HEK293 (cell line): ENCODE results near the gene ZNF552.

Experiments used
- CTCF ChIA-PET: fragments of 350-600 bp; formaldehyde crosslinking; extraction: SDS; loops from one replicate; lab custom pipeline; 2021; ENCODE audit warnings: antibody characterized with exemption; lab: Yijun Ruan, JAX
- POLR2A ChIA-PET: fragments of 300-600 bp; formaldehyde crosslinking; extraction: SDS; loops from one replicate; lab custom pipeline; 2020; ENCODE audit warnings: antibody characterized with exemption, inconsistent platforms; lab: Yijun Ruan, JAX
- H3K27ac ChIP-seq: fragments of 200-500 bp; sonication (Bioruptor generic); 2 replicates; pipeline ENCODE4 v1.5.1; 2014; ENCODE audit warnings: low read depth, low read length, control low read depth, inconsistent platforms; ENCODE audit errors: extremely low read depth
- H3K36me3 ChIP-seq, 2 experiments: fragments of 200-500 bp in 1 of 2; sonication (Bioruptor generic) in 1 of 2; 1 replicate in 1 of 2; 2 replicates in 1 of 2; pipeline ENCODE4 v1.5.1; 2014 to 2017; ENCODE audit warnings: inconsistent platforms in 2 of 2, low read length in 2 of 2; ENCODE audit not compliant: control insufficient read depth in 2 of 2, insufficient read depth in 1 of 2
- H3K4me1 ChIP-seq: fragments of 200-500 bp; sonication (Bioruptor generic); 2 replicates; pipeline ENCODE4 v1.5.1; 2014; ENCODE audit warnings: mild to moderate bottlenecking, low read length, inconsistent platforms; ENCODE audit not compliant: control insufficient read depth, insufficient read depth
- H3K4me3 ChIP-seq: 2 replicates; pipeline ENCODE4 v1.5.1; 2011; ENCODE audit warnings: low read depth, mild to moderate bottlenecking, control low read depth, low read length, moderate library complexity
- H3K9me3 ChIP-seq: fragments of 200-500 bp; sonication (Bioruptor generic); 2 replicates; pipeline ENCODE4 v1.5.1; 2014; ENCODE audit warnings: low read depth, low read length, inconsistent platforms; ENCODE audit not compliant: control insufficient read depth, insufficient read depth
- HIC1 ChIP-seq: fragments of 450-650 bp; formaldehyde crosslinking; IDR thresholded peaks from 2 replicates; pipeline ENCODE4 v1.5.1; 2016; ENCODE audit warnings: missing biosample characterization, missing genetic modification characterization
- MZF1 ChIP-seq: fragments of 450-650 bp; formaldehyde crosslinking; IDR thresholded peaks from 2 replicates; pipeline ENCODE4 v1.5.1; 2017; ENCODE audit warnings: missing biosample characterization, missing genetic modification characterization, borderline replicate concordance
- SP2 ChIP-seq: fragments of 450-650 bp; formaldehyde crosslinking; IDR thresholded peaks from 2 replicates; pipeline ENCODE4 v1.5.1; 2016; ENCODE audit warnings: missing biosample characterization, missing genetic modification characterization
- ZBTB20 ChIP-seq: fragments of 450-650 bp; formaldehyde crosslinking; IDR thresholded peaks from 2 replicates; pipeline ENCODE4 v1.5.1; 2016; ENCODE audit warnings: missing biosample characterization, missing genetic modification characterization
- ZFP69B ChIP-seq: fragments of 450-650 bp; formaldehyde crosslinking; IDR thresholded peaks from 2 replicates; pipeline ENCODE4 v1.5.1; 2016; ENCODE audit warnings: missing biosample characterization, missing genetic modification characterization
- ZNF10 ChIP-seq: fragments of 450-650 bp; formaldehyde crosslinking; IDR thresholded peaks from 2 replicates; pipeline ENCODE4 v1.5.1; 2017; ENCODE audit warnings: missing biosample characterization, missing genetic modification characterization
- ZNF114 ChIP-seq: fragments of 450-650 bp; formaldehyde crosslinking; IDR thresholded peaks from 2 replicates; pipeline ENCODE4 v1.5.0; 2017; ENCODE audit warnings: missing biosample characterization, missing genetic modification characterization
- ZNF133 ChIP-seq: fragments of 450-650 bp; formaldehyde crosslinking; IDR thresholded peaks from 2 replicates; pipeline ENCODE4 v1.5.1; 2016; ENCODE audit warnings: missing biosample characterization, missing genetic modification characterization
- ZNF18 ChIP-seq: fragments of 450-650 bp; formaldehyde crosslinking; IDR thresholded peaks from 2 replicates; pipeline ENCODE4 v1.5.1; 2016; ENCODE audit warnings: missing biosample characterization, missing genetic modification characterization
- ZNF23 ChIP-seq: fragments of 450-650 bp; formaldehyde crosslinking; IDR thresholded peaks from 2 replicates; pipeline ENCODE4 v1.5.1; 2016; ENCODE audit warnings: missing biosample characterization, missing genetic modification characterization, borderline replicate concordance
- ZNF274 ChIP-seq, 2 experiments: fragments of 200-500 bp in 1 of 2; fragments of 450-650 bp in 1 of 2; sonication (Bioruptor generic) in 1 of 2; formaldehyde crosslinking in 1 of 2; IDR thresholded peaks; 2 replicates each; pipeline versions ENCODE4 v1.5.1 to v1.6.1; 2014 to 2016; ENCODE audit warnings: borderline replicate concordance in 1 of 2, inconsistent platforms in 1 of 2, low read length in 1 of 2, missing biosample characterization in 1 of 2, missing genetic modification characterization in 1 of 2
- ZNF394 ChIP-seq: fragments of 450-650 bp; formaldehyde crosslinking; IDR thresholded peaks from 2 replicates; pipeline ENCODE4 v1.5.1; 2016; ENCODE audit warnings: missing biosample characterization, missing genetic modification characterization, mild to moderate bottlenecking, moderate library complexity, borderline replicate concordance
- ZNF398 ChIP-seq: fragments of 450-650 bp; formaldehyde crosslinking; IDR thresholded peaks from 2 replicates; pipeline ENCODE4 v1.5.1; 2017; ENCODE audit warnings: missing biosample characterization, missing genetic modification characterization
- ZNF449 ChIP-seq: fragments of 450-650 bp; formaldehyde crosslinking; IDR thresholded peaks from 2 replicates; pipeline ENCODE4 v1.5.1; 2017; ENCODE audit warnings: missing biosample characterization, mild to moderate bottlenecking, missing genetic modification characterization, moderate library complexity
- ZNF513 ChIP-seq: fragments of 450-650 bp; IDR thresholded peaks from 2 replicates; pipeline ENCODE4 v1.5.1; 2018; ENCODE audit warnings: missing biosample characterization, missing genetic modification characterization
- ZNF521 ChIP-seq: fragments of 450-650 bp; formaldehyde crosslinking; IDR thresholded peaks from 2 replicates; pipeline ENCODE4 v1.5.1; 2017; ENCODE audit warnings: missing biosample characterization, mild to moderate bottlenecking, missing genetic modification characterization
- ZNF530 ChIP-seq: fragments of 450-650 bp; formaldehyde crosslinking; IDR thresholded peaks from 2 replicates; pipeline ENCODE4 v1.5.1; 2016; ENCODE audit warnings: low read depth, missing biosample characterization, missing genetic modification characterization
- ZNF600 ChIP-seq: fragments of 450-650 bp; formaldehyde crosslinking; IDR thresholded peaks from 2 replicates; pipeline ENCODE4 v1.5.1; 2016; ENCODE audit warnings: missing biosample characterization, missing genetic modification characterization
- ZSCAN5A ChIP-seq: fragments of 450-650 bp; formaldehyde crosslinking; IDR thresholded peaks from 2 replicates; pipeline ENCODE4 v1.5.1; 2016; ENCODE audit warnings: missing biosample characterization, missing genetic modification characterization

ZNF552 gene

GRCh38 chr19:57814505-57815246, at the start of gene ZNF552:
Gene ZNF552 (minus strand): TSS chr19:57814913. CDS start chr19:57814743, 170 bp downstream.
- no peaks in the 10 kb centered on the region for H3K4me1 ChIP-seq
- H3K27ac ChIP-seq = peak within 1 kb of the TSS; percentile 74; the same call in 1 of the 2 replicates
- H3K4me3 ChIP-seq = peak within 1 kb of the TSS; percentile 87
- ChIA-PET CTCF (interaction anchor here (0.7 kb wide), 1 partner anchor 13 kb away, joined by 3 read pairs; no protein-coding TSS in a partner anchor), POLR2A (interaction anchor here (0.6 to 2.0 kb wide), 18 partner anchors 10 to 451 kb away, joined by 3 to 11 read pairs (median 4); partner anchors contain the start of genes TRAPPC2B, ZNF274, ZNF417 and ZNF547)
- H3K9me3 ChIP-seq = no peaks in the 10 kb centered on the region
- H3K36me3 ChIP-seq = peaks cover 19% of the 10 kb centered on the region in 2 experiments
- TF ChIP-seq SP2 (tag by site-specific recombination) (peak; percentile 83), ZNF521 (tag by site-specific recombination) (no peak), ZNF530 (no peak), ZNF23 (tag by site-specific recombination) (no peak), ZNF449 (tag by site-specific recombination) (no peak), ZNF394 (tag by site-specific recombination) (peak; percentile 27; the same call in 1 of the 2 replicates), ZNF133 (no peak), ZNF10 (tag by site-specific recombination) (peak; percentile 80), ZNF513 (tag by site-specific recombination) (no peak), ZNF398 (tag by site-specific recombination) (no peak), ZBTB20 (tag by site-specific recombination) (peak; percentile 49; the same call in 1 of the 2 replicates), ZNF600 (tag by site-specific recombination) (peak; percentile 89), ZNF18 (no peak), MZF1 (tag by site-specific recombination) (no peak), ZFP69B (tag by site-specific recombination) (no peak), HIC1 (tag by site-specific recombination) (no peak), ZNF274 (IDR thresholded peaks at IDR 0.05; ENCODE audit: low read length) (no peak), ZNF274 (tag by site-specific recombination; IDR thresholded peaks at IDR 0.05; ENCODE audit: borderline replicate concordance) (no peak), ZNF114 (tag by site-specific recombination) (no peak), ZSCAN5A (tag by site-specific recombination) (no peak)
